GM12875 (cell line): ENCODE results near the gene RBM4B.

Experiments
- H3K4me3 ChIP-seq: one replicate; pipeline ENCODE4 v1.5.1; 2011; ENCODE audit warnings: low read depth, low read length, control low read depth
- TF ChIP-seq, protein P1 (sequence below): IDR thresholded peaks from 2 replicates; pipeline ENCODE4 v1.5.1; 2011; ENCODE audit warnings: low read depth, mild to moderate bottlenecking, control low read depth, inconsistent platforms, low read length, moderate library complexity, borderline replicate concordance; ENCODE audit not compliant: insufficient read depth

RBM4B gene

DNA sequence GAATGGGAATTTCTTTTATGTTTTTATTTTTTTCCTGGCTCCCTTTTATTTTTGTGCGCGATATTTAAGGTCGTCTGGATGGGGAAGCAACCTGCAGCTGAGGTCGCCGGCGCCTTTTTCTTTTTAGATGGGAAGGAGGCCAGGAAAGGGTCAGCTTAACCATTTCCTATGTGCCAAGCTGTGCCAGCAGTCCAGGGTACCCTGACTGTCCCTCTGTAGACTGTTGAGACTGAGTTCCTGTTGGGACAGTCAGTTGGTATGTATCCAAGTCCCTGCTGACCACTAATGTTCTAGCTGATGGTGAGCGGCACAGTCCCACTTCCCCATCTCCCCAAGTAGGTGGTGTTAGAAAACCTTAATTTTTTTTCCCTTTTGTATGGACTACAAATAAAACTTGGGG, 50.8 kb downstream of the RBM4B start:
- TF ChIP-seq, protein P1, sequence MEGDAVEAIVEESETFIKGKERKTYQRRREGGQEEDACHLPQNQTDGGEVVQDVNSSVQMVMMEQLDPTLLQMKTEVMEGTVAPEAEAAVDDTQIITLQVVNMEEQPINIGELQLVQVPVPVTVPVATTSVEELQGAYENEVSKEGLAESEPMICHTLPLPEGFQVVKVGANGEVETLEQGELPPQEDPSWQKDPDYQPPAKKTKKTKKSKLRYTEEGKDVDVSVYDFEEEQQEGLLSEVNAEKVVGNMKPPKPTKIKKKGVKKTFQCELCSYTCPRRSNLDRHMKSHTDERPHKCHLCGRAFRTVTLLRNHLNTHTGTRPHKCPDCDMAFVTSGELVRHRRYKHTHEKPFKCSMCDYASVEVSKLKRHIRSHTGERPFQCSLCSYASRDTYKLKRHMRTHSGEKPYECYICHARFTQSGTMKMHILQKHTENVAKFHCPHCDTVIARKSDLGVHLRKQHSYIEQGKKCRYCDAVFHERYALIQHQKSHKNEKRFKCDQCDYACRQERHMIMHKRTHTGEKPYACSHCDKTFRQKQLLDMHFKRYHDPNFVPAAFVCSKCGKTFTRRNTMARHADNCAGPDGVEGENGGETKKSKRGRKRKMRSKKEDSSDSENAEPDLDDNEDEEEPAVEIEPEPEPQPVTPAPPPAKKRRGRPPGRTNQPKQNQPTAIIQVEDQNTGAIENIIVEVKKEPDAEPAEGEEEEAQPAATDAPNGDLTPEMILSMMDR: no peak

DNA sequence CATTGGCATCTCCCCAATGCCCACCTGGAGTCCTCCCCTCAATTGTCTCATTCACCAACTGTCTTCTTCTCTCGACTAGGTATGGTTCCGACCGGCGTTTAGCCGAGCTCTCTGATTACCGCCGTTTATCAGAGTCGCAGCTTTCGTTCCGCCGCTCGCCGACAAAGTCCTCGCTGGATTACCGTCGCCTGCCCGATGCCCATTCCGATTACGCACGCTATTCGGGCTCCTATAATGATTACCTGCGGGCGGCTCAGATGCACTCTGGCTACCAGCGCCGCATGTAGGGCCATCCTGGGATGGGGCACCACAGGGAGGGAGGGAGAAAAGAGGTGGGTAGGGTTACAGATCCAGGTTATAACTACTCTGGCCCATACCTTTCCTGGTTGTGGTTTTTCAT, 51.3 kb downstream of the RBM4B start:
- TF ChIP-seq, protein P1: no peak
- no peak overlapping the region for H3K4me3 ChIP-seq

More for the DNA sequence above, 50.8 kb downstream of the RBM4B start:
- H3K4me3 ChIP-seq: no peak overlapping the region

DNA sequence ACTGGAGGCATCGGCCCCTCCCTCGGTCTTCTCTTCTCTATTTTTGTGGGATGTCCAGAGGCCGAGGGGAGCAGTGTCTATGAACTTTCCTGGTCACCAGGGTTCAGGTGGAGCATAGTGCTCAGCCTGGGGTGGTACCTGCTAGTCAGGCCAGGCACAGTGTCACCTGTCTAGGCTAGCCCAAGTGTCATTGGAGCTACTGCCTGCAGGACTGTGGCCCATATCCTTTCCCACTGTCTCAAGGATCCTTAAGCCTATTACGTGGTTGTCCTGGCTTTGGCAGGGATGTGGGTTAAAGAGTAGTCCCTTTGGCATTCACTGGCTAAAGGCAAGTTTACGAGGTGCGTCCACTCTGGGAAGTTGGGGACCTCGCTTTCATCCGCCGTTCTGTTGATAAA, 51.9 kb downstream of the RBM4B start:
- TF ChIP-seq, protein P1: no peak
- H3K4me3 ChIP-seq: no peak overlapping the region

DNA sequence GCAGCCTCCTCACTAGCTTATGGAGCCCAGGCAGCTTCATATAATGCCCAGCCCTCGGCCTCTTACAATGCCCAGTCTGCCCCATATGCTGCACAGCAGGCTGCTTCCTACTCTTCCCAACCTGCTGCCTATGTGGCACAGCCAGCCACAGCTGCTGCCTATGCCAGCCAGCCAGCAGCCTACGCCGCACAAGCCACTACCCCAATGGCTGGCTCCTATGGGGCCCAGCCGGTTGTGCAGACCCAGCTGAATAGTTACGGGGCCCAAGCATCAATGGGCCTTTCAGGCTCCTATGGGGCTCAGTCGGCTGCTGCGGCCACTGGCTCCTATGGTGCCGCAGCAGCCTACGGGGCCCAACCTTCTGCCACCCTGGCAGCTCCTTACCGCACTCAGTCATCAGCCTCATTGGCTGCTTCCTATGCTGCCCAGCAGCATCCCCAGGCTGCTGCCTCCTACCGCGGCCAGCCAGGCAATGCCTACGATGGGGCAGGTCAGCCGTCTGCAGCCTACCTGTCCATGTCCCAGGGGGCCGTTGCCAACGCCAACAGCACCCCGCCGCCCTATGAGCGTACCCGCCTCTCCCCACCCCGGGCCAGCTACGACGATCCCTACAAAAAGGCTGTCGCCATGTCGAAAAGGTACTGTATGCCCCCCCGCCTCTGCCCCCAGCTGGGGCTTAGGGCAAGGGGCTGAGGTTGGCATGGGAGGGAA, 52.5 kb downstream of the RBM4B start:
- TF ChIP-seq, protein P1: no peak
- no peak overlapping the region for H3K4me3 ChIP-seq

DNA sequence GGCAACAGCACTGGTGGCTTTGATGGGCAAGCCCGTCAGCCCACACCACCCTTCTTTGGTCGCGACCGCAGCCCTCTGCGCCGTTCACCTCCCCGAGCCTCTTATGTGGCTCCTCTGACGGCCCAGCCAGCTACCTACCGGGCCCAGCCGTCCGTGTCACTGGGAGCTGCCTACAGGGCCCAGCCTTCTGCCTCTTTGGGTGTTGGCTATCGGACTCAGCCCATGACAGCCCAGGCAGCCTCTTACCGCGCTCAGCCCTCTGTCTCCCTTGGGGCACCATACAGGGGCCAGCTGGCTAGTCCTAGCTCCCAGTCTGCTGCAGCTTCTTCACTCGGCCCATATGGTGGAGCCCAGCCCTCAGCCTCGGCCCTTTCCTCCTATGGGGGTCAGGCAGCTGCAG, 53.2 kb downstream of the RBM4B start:
- TF ChIP-seq, protein P1: no peak
- H3K4me3 ChIP-seq: no peak overlapping the region

DNA sequence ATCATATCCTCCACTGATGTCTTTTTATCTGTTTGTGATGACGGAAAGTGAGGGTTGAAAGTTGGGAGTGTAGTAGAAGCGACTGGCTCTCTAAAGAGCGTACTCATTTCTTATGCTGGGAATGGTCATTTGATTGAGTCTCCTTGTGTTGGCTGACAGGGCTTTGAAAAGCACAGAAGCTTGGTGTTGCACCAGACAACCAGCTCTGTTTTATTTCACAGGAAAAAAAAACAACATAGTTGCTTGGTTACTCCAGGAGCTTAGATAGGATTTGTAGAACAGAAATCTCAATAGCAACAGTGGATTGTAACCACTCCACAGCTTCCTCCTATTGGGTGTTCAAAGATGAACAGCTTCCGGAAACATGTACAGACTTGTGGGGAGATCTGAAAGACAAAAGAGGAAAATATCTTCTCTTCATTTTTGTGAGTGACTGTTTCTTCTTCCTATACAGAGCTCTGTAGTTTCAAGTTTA, 58.6 kb downstream of the RBM4B start:
- TF ChIP-seq, protein P1: no peak
- no peak overlapping the region for H3K4me3 ChIP-seq

DNA sequence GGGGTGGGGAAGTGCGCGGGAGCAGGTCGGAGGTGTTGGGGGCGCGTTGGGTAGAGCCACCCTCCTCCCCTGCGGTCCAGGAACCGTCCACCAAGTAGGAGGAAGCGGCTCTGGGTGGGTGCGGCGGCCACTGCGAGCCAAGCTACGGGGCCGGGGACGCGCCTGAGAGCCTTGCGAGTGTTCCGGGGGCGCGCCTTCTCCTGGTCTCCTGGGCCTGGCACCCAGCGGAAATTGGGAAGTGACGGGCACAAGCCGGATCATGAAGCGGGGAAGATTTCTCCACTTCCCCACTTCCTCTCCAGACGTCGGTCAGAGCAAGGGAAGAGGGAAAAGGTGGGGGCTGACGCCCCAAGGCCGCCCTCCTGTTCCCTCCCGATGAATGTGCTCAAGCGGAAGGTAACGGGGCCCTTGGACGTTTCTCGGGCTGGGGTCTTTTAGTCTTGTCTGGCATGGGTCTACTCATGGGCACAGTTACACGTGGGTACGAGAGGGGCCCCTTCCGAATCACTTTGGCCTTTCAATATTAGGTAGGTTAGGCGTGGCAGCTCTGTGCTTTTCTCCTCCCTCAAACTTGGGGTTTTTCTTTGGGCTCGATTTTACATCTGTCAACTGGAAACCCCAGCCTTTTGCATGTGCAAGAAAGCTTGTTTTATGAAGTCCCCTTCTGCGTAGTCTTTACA, 60.4 kb downstream of the RBM4B start:
- TF ChIP-seq, protein P1: no peak
- peak overlapping the region; percentile 99 for H3K4me3 ChIP-seq
